Trophoblast cell (in vitro differentiated cells and primary cell): ENCODE data around the gene RPIA.

Source experiments
- DNase-seq, 2 donors: peaks; one replicate each; pipeline ENCODE4 v3.0.0-alpha.2; 2016
- H2AFZ ChIP-seq: 2 replicates; pipeline ENCODE4 v1.6.1; 2013; ENCODE audit warnings: low read length, moderate library complexity, mild to moderate bottlenecking; ENCODE audit not compliant: insufficient read depth, poor library complexity
- H2AK5ac ChIP-seq: 2 replicates; pipeline ENCODE4 v1.6.1; 2013; ENCODE audit warnings: mild to moderate bottlenecking, low read length
- H2BK120ac ChIP-seq: 2 replicates; pipeline ENCODE4 v1.6.1; 2013; ENCODE audit warnings: low read length, mild to moderate bottlenecking, moderate library complexity; ENCODE audit not compliant: insufficient read depth, poor library complexity
- H2BK12ac ChIP-seq: 2 replicates; pipeline ENCODE4 v1.6.1; 2013; ENCODE audit warnings: mild to moderate bottlenecking, low read length, moderate library complexity
- H2BK5ac ChIP-seq: 2 replicates; pipeline ENCODE4 v1.6.1; 2013; ENCODE audit warnings: low read length, low read depth, moderate library complexity, mild to moderate bottlenecking; ENCODE audit not compliant: poor library complexity
- H3K14ac ChIP-seq: 2 replicates; pipeline ENCODE4 v1.6.1; 2013; ENCODE audit warnings: mild to moderate bottlenecking, low read length
- H3K18ac ChIP-seq: 2 replicates; pipeline ENCODE4 v1.6.1; 2013; ENCODE audit warnings: mild to moderate bottlenecking, low read length
- H3K23ac ChIP-seq: 2 replicates; pipeline ENCODE4 v1.6.1; 2013; ENCODE audit warnings: low read length
- H3K27ac ChIP-seq: 2 replicates; pipeline ENCODE4 v1.5.1; 2013; ENCODE audit warnings: low read depth, mild to moderate bottlenecking, inconsistent platforms, low read length, moderate library complexity
- H3K27me3 ChIP-seq: 2 replicates; pipeline ENCODE4 v1.6.1; 2013; ENCODE audit warnings: inconsistent platforms, mild to moderate bottlenecking, low read length, moderate library complexity; ENCODE audit not compliant: insufficient read depth
- H3K36me3 ChIP-seq, 2 experiments: 1 replicate in 1 of 2; 2 replicates in 1 of 2; pipeline ENCODE4 v1.6.1; 2013; ENCODE audit warnings: low read length in 2 of 2, mild to moderate bottlenecking in 2 of 2, moderate library complexity in 1 of 2; ENCODE audit not compliant: insufficient read depth in 2 of 2, control insufficient read depth in 1 of 2
- H3K4ac ChIP-seq: 2 replicates; pipeline ENCODE4 v1.6.1; 2013; ENCODE audit warnings: low read depth, mild to moderate bottlenecking, low read length, moderate library complexity
- H3K4me1 ChIP-seq, 2 experiments: 1 replicate in 1 of 2; 2 replicates in 1 of 2; pipeline ENCODE4 v1.6.1; 2013; ENCODE audit warnings: low read length in 2 of 2, mild to moderate bottlenecking in 2 of 2, moderate library complexity in 1 of 2; ENCODE audit not compliant: insufficient read depth in 2 of 2, control insufficient read depth in 1 of 2
- H3K4me2 ChIP-seq: 2 replicates; pipeline ENCODE4 v1.6.1; 2013; ENCODE audit warnings: inconsistent platforms, mild to moderate bottlenecking, low read length, moderate library complexity
- H3K4me3 ChIP-seq: 2 replicates; pipeline ENCODE4 v1.5.1; 2013; ENCODE audit warnings: mild to moderate bottlenecking, low read depth, low read length, inconsistent platforms
- H3K79me1 ChIP-seq: one replicate; pipeline ENCODE4 v1.6.1; 2013; ENCODE audit warnings: low read length
- H3K79me2 ChIP-seq: 2 replicates; pipeline ENCODE4 v1.6.1; 2013; ENCODE audit warnings: low read length, mild to moderate bottlenecking; ENCODE audit not compliant: control insufficient read depth, insufficient read depth, poor library complexity
- H3K9ac ChIP-seq: 2 replicates; pipeline ENCODE4 v1.6.1; 2013; ENCODE audit warnings: mild to moderate bottlenecking, low read length
- H3K9me3 ChIP-seq: 2 replicates; pipeline ENCODE4 v1.6.1; 2013; ENCODE audit warnings: low read depth, mild to moderate bottlenecking, control low read depth, inconsistent platforms, low read length; ENCODE audit not compliant: insufficient read depth
- H4K12ac ChIP-seq: 2 replicates; pipeline ENCODE4 v1.6.1; 2013; ENCODE audit warnings: low read depth, mild to moderate bottlenecking, low read length, moderate library complexity
- H4K8ac ChIP-seq: 2 replicates; pipeline ENCODE4 v1.6.1; 2013; ENCODE audit warnings: low read depth, mild to moderate bottlenecking, low read length, moderate library complexity
- H4K91ac ChIP-seq: one replicate; pipeline ENCODE4 v1.6.1; 2013; ENCODE audit warnings: low read depth, mild to moderate bottlenecking, low read length, moderate library complexity
- WGBS: extraction: QIAGEN DNeasy Blood & Tissue Kit; methylation state at CpG from one replicate; pipeline ENCODE4 v1.1.7; 2013; ENCODE audit warnings: missing lambda C conversion rate; ENCODE audit not compliant: insufficient read length, insufficient coverage; ENCODE audit errors: extremely low coverage; 5-methylcytosine and 5-hydroxymethylcytosine counted together

The RPIA gene

GRCh38 chr2:88654714-88655113 lies 36.8 kb upstream of the RPIA start:
- H4K91ac ChIP-seq: no peak overlapping the region
- no peak overlapping the region for H2BK120ac ChIP-seq
- peaks cover 3% of the 10 kb centered on the region for H3K79me1 ChIP-seq
- H3K79me2 ChIP-seq: no peaks in the 10 kb centered on the region
- H2BK12ac ChIP-seq: no peak overlapping the region
- no peak overlapping the region for H3K4me2 ChIP-seq
- H3K23ac ChIP-seq: no peak overlapping the region
- H2AFZ ChIP-seq: no peak overlapping the region
- no peaks in the 10 kb centered on the region for H3K27me3 ChIP-seq
- H3K9me3 ChIP-seq: no peaks in the 10 kb centered on the region
- H2AK5ac ChIP-seq: no peak overlapping the region
- no CpG with 5 or more reads among the region's 2 CpGs for WGBS
- DNase-seq: no peak
- H3K4me3 ChIP-seq: no peak overlapping the region
- H3K9ac ChIP-seq: no peak overlapping the region
- H2BK5ac ChIP-seq: no peak overlapping the region
- H3K18ac ChIP-seq: no peak overlapping the region
- H3K14ac ChIP-seq: no peak overlapping the region
- no peak overlapping the region for H3K4ac ChIP-seq
- H3K4me1 ChIP-seq: peaks cover 2 to 3% of the 10 kb centered on the region in 2 experiments
- H4K8ac ChIP-seq: no peak overlapping the region
- H3K36me3 ChIP-seq: no peaks in the 10 kb centered on the region
- H3K27ac ChIP-seq: no peak overlapping the region
- H4K12ac ChIP-seq: no peak overlapping the region

- Histone ChIP-seq H3K36me3 (no peaks in the 10 kb centered on the region), H2BK12ac (no peak overlapping the region), H4K8ac (no peak overlapping the region), H3K4ac (no peak overlapping the region), H3K9ac (no peak overlapping the region), H2AK5ac (no peak overlapping the region), H3K27me3 (no peaks in the 10 kb centered on the region), H2BK5ac (no peak overlapping the region), H3K79me2 (no peaks in the 10 kb centered on the region), H3K27ac (no peak overlapping the region), H4K91ac (no peak overlapping the region), H4K12ac (no peak overlapping the region), H3K23ac (no peak overlapping the region), H3K18ac (no peak overlapping the region), H2BK120ac (no peak overlapping the region), H3K4me1 (peaks cover 2 to 3% of the 10 kb centered on the region in 2 experiments), H3K4me2 (no peak overlapping the region), H3K4me3 (no peak overlapping the region), H3K79me1 (peaks cover 3% of the 10 kb centered on the region), H3K9me3 (no peaks in the 10 kb centered on the region), H2AFZ (no peak overlapping the region), H3K14ac (no peak overlapping the region)
- DNase-seq: no peak
- no CpG with 5 or more reads among the region's 3 CpGs for WGBS
Observed at GRCh38 chr2:88656690-88657089, 34.8 kb upstream of the RPIA start.

- no CpG with 5 or more reads among the region's 2 CpGs for WGBS
- no peak overlapping the region for H2AK5ac ChIP-seq
- peaks cover 3% of the 10 kb centered on the region for H3K79me1 ChIP-seq
- no peak overlapping the region for H4K91ac ChIP-seq
- no peak for DNase-seq
- no peak overlapping the region for H2BK5ac ChIP-seq
- H3K79me2 ChIP-seq: no peaks in the 10 kb centered on the region
- H3K4me1 ChIP-seq: peaks cover 2 to 3% of the 10 kb centered on the region in 2 experiments
- H3K4ac ChIP-seq: no peak overlapping the region
- no peak overlapping the region for H3K23ac ChIP-seq
- H3K14ac ChIP-seq: no peak overlapping the region
- peak overlapping the region; percentile 71 for H2BK12ac ChIP-seq
- no peak overlapping the region for H3K18ac ChIP-seq
- H3K27me3 ChIP-seq: no peaks in the 10 kb centered on the region
- no peak overlapping the region for H3K4me3 ChIP-seq
- no peak overlapping the region for H4K8ac ChIP-seq
- no peaks in the 10 kb centered on the region for H3K36me3 ChIP-seq
- no peak overlapping the region for H3K27ac ChIP-seq
- H3K9ac ChIP-seq: no peak overlapping the region
- no peak overlapping the region for H4K12ac ChIP-seq
- no peaks in the 10 kb centered on the region for H3K9me3 ChIP-seq
- no peak overlapping the region for H2AFZ ChIP-seq
- no peak overlapping the region for H2BK120ac ChIP-seq
- no peak overlapping the region for H3K4me2 ChIP-seq
Observed at GRCh38 chr2:88657131-88657530, 34.3 kb upstream of the RPIA start.

- no peak overlapping the region for H2AK5ac ChIP-seq
- H3K4me3 ChIP-seq: no peak overlapping the region
- H2BK5ac ChIP-seq: no peak overlapping the region
- no peak overlapping the region for H3K27ac ChIP-seq
- no peak overlapping the region for H4K8ac ChIP-seq
- no peak overlapping the region for H3K9ac ChIP-seq
- H3K4me1 ChIP-seq: peaks cover 2 to 3% of the 10 kb centered on the region in 2 experiments
- H3K27me3 ChIP-seq: no peaks in the 10 kb centered on the region
- H3K14ac ChIP-seq: no peak overlapping the region
- H3K23ac ChIP-seq: no peak overlapping the region
- no CpG with 5 or more reads among the region's 3 CpGs for WGBS
- H3K79me1 ChIP-seq: peaks cover 3% of the 10 kb centered on the region
- no peak overlapping the region for H2BK120ac ChIP-seq
- H3K4ac ChIP-seq: no peak overlapping the region
- DNase-seq: peak in 1 of 2 donors; percentile 37
- no peak overlapping the region for H4K91ac ChIP-seq
- H3K36me3 ChIP-seq: no peaks in the 10 kb centered on the region
- H3K4me2 ChIP-seq: no peak overlapping the region
- no peak overlapping the region for H3K18ac ChIP-seq
- H4K12ac ChIP-seq: no peak overlapping the region
- H3K9me3 ChIP-seq: no peaks in the 10 kb centered on the region
- H3K79me2 ChIP-seq: no peaks in the 10 kb centered on the region
- no peak overlapping the region for H2AFZ ChIP-seq
- no peak overlapping the region for H2BK12ac ChIP-seq
Observed at GRCh38 chr2:88658326-88658725, 33.1 kb upstream of the RPIA start.
